Spleen (tissue), 11 donors: Measurements from ENCODE around the gene ARRDC1. TPM values are rescaled to one million over a fixed set of nuclear protein-coding genes. Genes with fewer than 3 reads are reported as not detected.

Source experiments
- DNase-seq: peaks from one replicate; pipeline ENCODE4 v3.0.0-alpha.2; 2020
- H3K27ac ChIP-seq, 8 donors: fragments of 200-600 bp; sonication (generic) in 7 of 8; 1 replicate in 4 of 8; 2 replicates in 4 of 8; pipeline versions ENCODE4 v1.5.0 to v1.8.0; 2016 to 2021; ENCODE audit warnings: inconsistent platforms in 4 of 8, mild to moderate bottlenecking in 4 of 8, moderate library complexity in 1 of 8
- H3K27me3 ChIP-seq, 7 donors: fragments of 200-600 bp; sonication (generic) in 6 of 7; replicated peaks in 1 of 7; 1 replicate in 4 of 7; 2 replicates in 3 of 7; pipeline versions ENCODE4 v1.5.0 to v1.8.0; 2016 to 2021; ENCODE audit warnings: inconsistent platforms in 3 of 7, mild to moderate bottlenecking in 1 of 7
- H3K36me3 ChIP-seq, 6 donors: fragments of 200-600 bp; sonication (generic) in 5 of 6; 1 replicate in 4 of 6; 2 replicates in 2 of 6; pipeline versions ENCODE4 v1.5.0 to v1.8.0; 2016 to 2021; ENCODE audit warnings: inconsistent platforms in 2 of 6
- H3K4me1 ChIP-seq, 6 donors: fragments of 200-600 bp; sonication (generic) in 5 of 6; 1 replicate in 3 of 6; 2 replicates in 3 of 6; pipeline versions ENCODE4 v1.5.0 to v1.8.0; 2016 to 2021; ENCODE audit warnings: inconsistent platforms in 3 of 6
- H3K4me3 ChIP-seq, 8 donors: fragments of 200-600 bp; sonication (generic) in 7 of 8; 1 replicate in 4 of 8; 2 replicates in 4 of 8; pipeline versions ENCODE4 v1.5.0 to v1.8.0; 2016 to 2021; ENCODE audit warnings: inconsistent platforms in 4 of 8, mild to moderate bottlenecking in 4 of 8, moderate library complexity in 2 of 8
- H3K9me3 ChIP-seq, 8 donors: fragments of 200-600 bp; sonication (generic) in 7 of 8; 1 replicate in 4 of 8; 2 replicates in 4 of 8; pipeline versions ENCODE4 v1.5.0 to v1.8.0; 2016 to 2021; ENCODE audit warnings: inconsistent platforms in 4 of 8
- CTCF ChIP-seq, 11 experiments: fragments of 200-600 bp in 7 of 11; fragments of 450-650 bp in 4 of 11; sonication (generic) in 4 of 11; IDR thresholded peaks in 8 of 11; conservative IDR thresholded peaks in 3 of 11; 1 replicate in 7 of 11; 2 replicates in 4 of 11; pipeline versions ENCODE4 v1.4.0 to v1.8.0; 2016 to 2021; ENCODE audit warnings: antibody characterized with exemption in 11 of 11, inconsistent platforms in 4 of 11, mild to moderate bottlenecking in 1 of 11
- POLR2A ChIP-seq, 3 donors: fragments of 450-650 bp; IDR thresholded peaks; one replicate each; pipeline ENCODE4 v1.5.1; 2017; ENCODE audit warnings: antibody characterized with exemption in 3 of 3, mild to moderate bottlenecking in 1 of 3
- POLR2AphosphoS5 ChIP-seq, 3 donors: sonication (generic); formaldehyde crosslinking; IDR thresholded peaks; one replicate each; pipeline ENCODE4 v1.5.1; 2017; ENCODE audit warnings: antibody characterized with exemption in 3 of 3
- WGBS, 5 donors: extraction: QIAGEN DNeasy Blood & Tissue Kit in 3 of 5; methylation state at CpG; one replicate each; pipeline versions ENCODE4 v1.1.5 to v1.1.7; 2013 to 2018; 5-methylcytosine and 5-hydroxymethylcytosine counted together
- intact Hi-C: fragments of 100-400 bp; cut with DNase I; formaldehyde crosslinking; loops from one replicate; pipeline ENCODE4 v1.15.0; 2023; ENCODE audit warnings: low total_unique reads
- polyA plus RNA-seq, 3 donors: library from polyadenylated mRNA; stranded (reverse); fragments of 200-250 nt; gene quantifications; one replicate each; pipeline ENCODE4 v1.2.1, GENCODE V29; 2013
- total RNA-seq, 7 donors: library from RNA; depleted of rRNA in 3 of 7; stranded (reverse); fragments of >200 nt in 3 of 7; fragmentation: NEBNext Ultra II Directional in 4 of 7; extraction: Animal tissue kit (Norgen Biotek cat#: 25700) in 4 of 7; gene quantifications; one replicate each; pipeline versions ENCODE4 v1.1.0 to v1.2.1, GENCODE V29; 2016 to 2021
- donor health status: healthy with polysubstance abuse.
- donor health status: DM: no; HTN: no; CAD: no; lungs with moderate emphysema.
- donor health status: DM: no; HTN: no; CAD: no.
- donor health status: Bipolar disorder and iron deficiency.
- donor health status: healthy.
- donor health status: DM: no; HTN: no; CAD: no.
- donor health status: DM: yes; HTN: yes; CAD: no.

The ARRDC1 gene
- total and polyA plus RNA-seq, 10 donors: 51.4 to 158 (median 71.6) TPM

DNA sequence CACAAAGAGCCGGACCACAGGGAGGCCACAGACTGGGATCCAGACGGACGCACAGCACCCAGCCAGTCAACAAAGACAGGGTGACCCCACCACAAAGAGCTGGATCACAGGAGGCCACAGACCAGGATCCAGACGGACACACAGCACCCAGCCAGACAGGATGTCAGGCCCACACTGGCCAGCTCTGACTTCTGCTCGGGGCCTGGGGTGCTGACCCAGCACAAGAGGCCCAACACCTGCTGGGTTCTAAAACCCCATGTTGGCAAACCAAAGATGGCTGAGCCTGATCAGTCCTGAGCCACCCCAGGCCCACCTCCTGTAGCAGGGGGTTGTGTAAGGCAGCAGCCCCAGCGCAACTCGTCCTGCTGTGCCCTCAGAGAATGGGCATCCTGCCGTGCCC lies 21.5 kb upstream of the ARRDC1 start:
- TF ChIP-seq POLR2AphosphoS5 (IDR thresholded peaks at IDR 0.05) (no peak), POLR2A (IDR thresholded peaks at IDR 0.05) (no peak), CTCF (IDR thresholded peaks at IDR 0.05 in 8 of 11, conservative IDR thresholded peaks at IDR 0.05 in 3 of 11) (no peak)

DNA sequence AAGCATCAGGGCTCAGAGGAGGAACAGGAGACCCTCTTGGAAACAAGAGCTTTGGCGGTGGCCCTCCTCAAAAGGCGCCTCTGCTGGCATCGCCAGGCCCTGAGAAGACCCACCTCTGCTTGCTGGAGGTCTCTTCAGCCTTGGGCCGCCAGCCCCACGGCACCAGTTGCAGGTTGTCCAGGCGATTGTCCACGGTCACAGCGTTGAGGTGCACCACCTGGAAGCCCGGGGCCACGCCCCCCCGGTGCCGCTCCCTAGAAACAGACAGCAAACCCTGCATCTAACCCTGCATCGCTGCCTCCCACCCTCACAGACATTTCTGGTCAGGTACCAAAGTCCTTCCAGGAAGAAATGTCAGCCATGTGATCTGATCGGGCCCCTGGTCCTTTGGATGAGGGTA lies 18.6 kb upstream of the ARRDC1 start:
- Histone ChIP-seq H3K27ac (no peak overlapping the region), H3K4me1 (peaks cover 6 to 34% (median 22%) of the 10 kb centered on the region in 6 donors), H3K4me3 (no peak overlapping the region), H3K27me3 (no peaks in the 10 kb centered on the region), H3K9me3 (no peaks in the 10 kb centered on the region), H3K36me3 (peaks cover 0 to 67% (median 42%) of the 10 kb centered on the region in 6 donors)
- intact Hi-C loops: no loop called here
- DNase-seq: no peak
- 93 to 100% (median 97%) methylated on average over 8 to 14 of the region's 14 CpGs for WGBS, 5 donors
- TF ChIP-seq POLR2AphosphoS5 (IDR thresholded peaks at IDR 0.05): no peak

More for the DNA sequence above, 21.5 kb upstream of the ARRDC1 start:
- intact Hi-C loops: no loop called here
- Histone ChIP-seq H3K9me3 (no peaks in the 10 kb centered on the region), H3K27me3 (no peaks in the 10 kb centered on the region), H3K27ac (no peak overlapping the region), H3K4me3 (no peak overlapping the region), H3K4me1 (peaks cover 2 to 26% (median 11%) of the 10 kb centered on the region in 6 donors), H3K36me3 (peaks cover 0 to 77% (median 49%) of the 10 kb centered on the region in 6 donors)
- 84 to 93% (median 87%) methylated on average over 7 to 8 of the region's 8 CpGs for WGBS, 5 donors
- no peak for DNase-seq

DNA sequence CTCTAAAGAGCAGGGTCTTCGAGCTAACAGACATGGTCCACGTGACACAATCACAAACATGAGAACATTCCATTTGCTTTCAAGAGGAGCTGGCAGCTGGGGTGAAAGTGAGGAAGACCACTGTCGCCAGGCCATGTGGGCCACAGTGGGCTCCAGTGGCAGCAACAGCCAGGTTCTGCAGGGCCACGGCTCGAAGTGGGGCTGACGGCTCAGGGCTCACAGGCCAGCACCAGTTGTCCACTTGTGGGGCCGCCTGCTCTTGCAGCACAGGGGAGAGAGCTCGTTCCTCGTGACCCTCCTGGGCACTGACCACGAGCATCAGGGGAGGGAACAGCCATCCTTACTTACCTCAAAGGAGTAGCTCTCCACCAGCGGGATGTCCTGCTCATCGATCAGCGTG lies 17.2 kb upstream of the ARRDC1 start:
- DNase-seq: no peak
- TF ChIP-seq CTCF (IDR thresholded peaks at IDR 0.05 in 8 of 11, conservative IDR thresholded peaks at IDR 0.05 in 3 of 11) (no peak), POLR2A (IDR thresholded peaks at IDR 0.05) (no peak), POLR2AphosphoS5 (IDR thresholded peaks at IDR 0.05) (no peak)
- no peak overlapping the region for H3K4me3 ChIP-seq
- WGBS, 5 donors: 86 to 95% (median 89%) methylated on average over 11 to 13 of the region's 13 CpGs
- no peaks in the 10 kb centered on the region for H3K9me3 ChIP-seq
- intact Hi-C loops: no loop called here
- no peak overlapping the region for H3K27ac ChIP-seq
- H3K36me3 ChIP-seq: peaks cover 0 to 52% (median 33%) of the 10 kb centered on the region in 6 donors
- H3K27me3 ChIP-seq: no peaks in the 10 kb centered on the region
- peaks cover 6 to 48% (median 26%) of the 10 kb centered on the region in 6 donors for H3K4me1 ChIP-seq

GRCh38 chr9:137588891-137589290 lies 16.6 kb upstream of the ARRDC1 start:
- H3K4me1 ChIP-seq: peaks cover 6 to 48% (median 26%) of the 10 kb centered on the region in 6 donors
- TF ChIP-seq POLR2AphosphoS5 (IDR thresholded peaks at IDR 0.05) (no peak), POLR2A (IDR thresholded peaks at IDR 0.05) (no peak), CTCF (IDR thresholded peaks at IDR 0.05 in 8 of 11, conservative IDR thresholded peaks at IDR 0.05 in 3 of 11) (no peak)
- intact Hi-C loops: no loop called here
- WGBS, 5 donors: 91 to 96% (median 95%) methylated on average over 6 of the region's 6 CpGs
- H3K27me3 ChIP-seq: no peaks in the 10 kb centered on the region
- no peak for DNase-seq
- H3K4me3 ChIP-seq: peak overlapping the region in 4 of 8 donors; percentile 67 to 94 (median 87)
- peaks cover 0 to 46% (median 28%) of the 10 kb centered on the region in 6 donors for H3K36me3 ChIP-seq
- H3K27ac ChIP-seq: no peak overlapping the region
- no peaks in the 10 kb centered on the region for H3K9me3 ChIP-seq
